MM.1S (cell line): ENCODE data around the gene CACHD1.

Source experiments
- CTCF ChIP-seq: fragments of 300-600 bp; sonication (generic); IDR thresholded peaks from 2 replicates; pipeline ENCODE4 v1.5.1; 2016; ENCODE audit warnings: antibody characterized with exemption, low read length, mixed read lengths
- EZH2 ChIP-seq: fragments of 300-600 bp; sonication (generic); optimal IDR thresholded peaks from 2 replicates; pipeline ENCODE3; 2017; ENCODE audit warnings: low read depth, mild to moderate bottlenecking, antibody characterized with exemption, low read length, mixed read lengths
- EZH2phosphoT487 ChIP-seq: fragments of 300-600 bp; sonication (generic); IDR thresholded peaks from 2 replicates; pipeline ENCODE4 v1.6.1; 2018; ENCODE audit warnings: antibody characterized with exemption, low read length

DNA sequence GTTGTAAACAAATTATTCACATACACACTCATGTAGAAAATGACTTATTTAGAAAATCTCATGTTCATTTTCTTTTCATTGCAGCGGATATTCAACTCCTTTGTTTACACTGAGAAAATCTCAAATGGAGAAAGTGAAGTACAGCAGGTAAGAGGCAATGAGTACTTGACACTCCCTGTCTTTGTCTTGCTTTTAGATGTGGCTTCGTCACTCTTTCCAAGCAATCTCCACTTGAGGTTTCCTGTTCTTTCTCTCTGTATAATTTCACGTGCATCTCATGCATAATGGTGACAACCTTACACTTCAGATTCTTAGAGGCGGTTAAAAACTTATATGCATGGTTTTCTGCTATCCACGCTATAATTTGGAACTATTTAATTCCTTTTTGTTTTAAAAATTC, 80.6 kb downstream of the CACHD1 start:
- TF ChIP-seq CTCF (no peak), EZH2phosphoT487 (no peak), EZH2 (no peak)
